ENCODE results near the gene SSC5D.
A peak's percentile ranks its signal among the peaks of the same experiment; 100 is the strongest.

The SSC5D gene

GRCh38 chr19:55456347-55456746 lies 31.9 kb upstream of the SSC5D start:
- Histone ChIP-seq H3K9me3 (ENCODE audit: insufficient read depth, low read depth, low read length) (no peaks in the 10 kb centered on the region), H3K27me3 (ENCODE audit: insufficient read depth, low read length) (peaks cover 12% of the 10 kb centered on the region), H3K27ac (ENCODE audit: low read depth, low read length) (no peak overlapping the region), H3K4me3 (ENCODE audit: low read length) (no peak overlapping the region), H3K4me1 (ENCODE audit: insufficient read depth, low read length) (peaks cover 11% of the 10 kb centered on the region), H3K36me3 (ENCODE audit: insufficient read depth, low read length) (no peaks in the 10 kb centered on the region), H3K9ac (ENCODE audit: low read depth, low read length) (no peak overlapping the region)
- 93% methylated on average over 14 of the region's 14 CpGs for WGBS

- no peaks in the 10 kb centered on the region for H3K36me3 ChIP-seq (ENCODE audit: insufficient read depth, low read length)
Measured at GRCh38 chr19:55457683-55458457, 30.4 kb upstream of the SSC5D start.

DNA sequence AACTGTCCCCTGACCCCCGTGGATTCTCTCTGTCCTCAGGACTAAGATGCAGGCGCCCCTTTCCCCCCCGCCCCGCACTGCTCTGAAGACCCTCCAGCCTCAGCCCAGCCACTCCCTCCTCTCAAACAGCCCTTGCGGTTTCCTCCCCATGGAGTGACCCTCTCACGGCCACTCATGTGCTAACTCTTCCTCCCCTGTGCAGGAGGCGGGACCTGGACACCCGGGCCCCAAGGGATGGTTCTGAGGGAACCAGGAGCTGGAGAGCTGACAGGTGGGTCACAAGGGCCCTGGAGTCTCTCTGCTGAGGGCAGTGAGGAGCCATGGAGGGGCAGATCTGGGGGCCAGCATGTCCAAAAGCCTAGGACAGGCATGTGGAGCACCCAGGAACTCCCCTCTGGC lies 28.7 kb upstream of the SSC5D start:
- Histone ChIP-seq H3K36me3 (ENCODE audit: insufficient read depth, low read length) (no peaks in the 10 kb centered on the region), H3K4me1 (ENCODE audit: insufficient read depth, low read length) (peaks cover 16% of the 10 kb centered on the region), H3K27me3 (ENCODE audit: insufficient read depth, low read length) (peaks cover 8% of the 10 kb centered on the region; the same call in 1 of the 2 replicates), H3K4me3 (ENCODE audit: low read length) (no peak overlapping the region), H3K9ac (ENCODE audit: low read depth, low read length) (no peak overlapping the region), H3K27ac (ENCODE audit: low read depth, low read length) (no peak overlapping the region), H3K9me3 (ENCODE audit: insufficient read depth, low read depth, low read length) (no peaks in the 10 kb centered on the region)
- 83% methylated on average over 8 of the region's 8 CpGs for WGBS

More at GRCh38 chr19:55457683-55458457, 30.4 kb upstream of the SSC5D start:
- H3K9ac ChIP-seq (ENCODE audit: low read depth, low read length), result no peak overlapping the region
- H3K27me3 ChIP-seq (ENCODE audit: insufficient read depth, low read length), result no peaks in the 10 kb centered on the region
- H3K9me3 ChIP-seq (ENCODE audit: insufficient read depth, low read depth, low read length), result no peaks in the 10 kb centered on the region
- H3K4me1 ChIP-seq (ENCODE audit: insufficient read depth, low read length), result peaks cover 11% of the 10 kb centered on the region
- no peak overlapping the region for H3K27ac ChIP-seq (ENCODE audit: low read depth, low read length)
- 81% methylated on average over 15 of the region's 16 CpGs for WGBS
- no peak overlapping the region for H3K4me3 ChIP-seq (ENCODE audit: low read length)

- Histone ChIP-seq H3K27me3 (ENCODE audit: insufficient read depth, low read length) (peaks cover 8% of the 10 kb centered on the region; the same call in 1 of the 2 replicates), H3K4me3 (ENCODE audit: low read length) (peak overlapping the region; percentile 76), H3K9ac (ENCODE audit: low read depth, low read length) (no peak overlapping the region), H3K4me1 (ENCODE audit: insufficient read depth, low read length) (peaks cover 16% of the 10 kb centered on the region), H3K9me3 (ENCODE audit: insufficient read depth, low read depth, low read length) (no peaks in the 10 kb centered on the region), H3K36me3 (ENCODE audit: insufficient read depth, low read length) (no peaks in the 10 kb centered on the region), H3K27ac (ENCODE audit: low read depth, low read length) (no peak overlapping the region)
- WGBS, result 83% methylated on average over 16 of the region's 16 CpGs
Measured at GRCh38 chr19:55459950-55460657, 28.1 kb upstream of the SSC5D start.

- peaks cover 12% of the 10 kb centered on the region for H3K27me3 ChIP-seq (ENCODE audit: insufficient read depth, low read length)
- H3K9ac ChIP-seq (ENCODE audit: low read depth, low read length), result peak overlapping the region; percentile 82
- WGBS, result 10% methylated on average over 24 of the region's 24 CpGs
- peaks cover 16% of the 10 kb centered on the region for H3K4me1 ChIP-seq (ENCODE audit: insufficient read depth, low read length)
- peak overlapping the region; percentile 76 for H3K4me3 ChIP-seq (ENCODE audit: low read length)
- no peaks in the 10 kb centered on the region for H3K9me3 ChIP-seq (ENCODE audit: insufficient read depth, low read depth, low read length)
- no peaks in the 10 kb centered on the region for H3K36me3 ChIP-seq (ENCODE audit: insufficient read depth, low read length)
- H3K27ac ChIP-seq (ENCODE audit: low read depth, low read length), result peak overlapping the region; percentile 96
Measured at GRCh38 chr19:55460670-55461258, 27.5 kb upstream of the SSC5D start.

GRCh38 chr19:55461259-55461973 lies 26.8 kb upstream of the SSC5D start, which contains the start of gene ISOC2:
Gene ISOC2 (minus strand): TSS chr19:55461642. CDS start chr19:55456486, 5,156 bp downstream.
- Histone ChIP-seq H3K4me3 (ENCODE audit: low read length) (peak within 1 kb of the TSS; percentile 76), H3K4me1 (ENCODE audit: insufficient read depth, low read length) (peaks cover 16% of the 10 kb centered on the region), H3K27ac (ENCODE audit: low read depth, low read length) (peak within 1 kb of the TSS; percentile 96), H3K9ac (ENCODE audit: low read depth, low read length) (peak within 1 kb of the TSS; percentile 82), H3K9me3 (ENCODE audit: insufficient read depth, low read depth, low read length) (no peaks in the 10 kb centered on the region), H3K36me3 (ENCODE audit: insufficient read depth, low read length) (no peaks in the 10 kb centered on the region), H3K27me3 (ENCODE audit: insufficient read depth, low read length) (peaks cover 18% of the 10 kb centered on the region)
- under 1% methylated on average over 54 of the region's 54 CpGs for WGBS

GRCh38 chr19:55461974-55462626 lies 26.1 kb upstream of the SSC5D start:
- no peaks in the 10 kb centered on the region for H3K36me3 ChIP-seq (ENCODE audit: insufficient read depth, low read length)
- H3K9ac ChIP-seq (ENCODE audit: low read depth, low read length), result 0 out of 2 replicates have a peak overlapping the region, but pooled peaks have one; percentile 22
- H3K27me3 ChIP-seq (ENCODE audit: insufficient read depth, low read length), result peaks cover 19% of the 10 kb centered on the region
- peak overlapping the region; percentile 47 for H3K4me3 ChIP-seq (ENCODE audit: low read length)
- H3K9me3 ChIP-seq (ENCODE audit: insufficient read depth, low read depth, low read length), result no peaks in the 10 kb centered on the region
- no peak overlapping the region for H3K27ac ChIP-seq (ENCODE audit: low read depth, low read length)
- peaks cover 16% of the 10 kb centered on the region for H3K4me1 ChIP-seq (ENCODE audit: insufficient read depth, low read length)
- 32% methylated on average over 26 of the region's 27 CpGs for WGBS

DNA sequence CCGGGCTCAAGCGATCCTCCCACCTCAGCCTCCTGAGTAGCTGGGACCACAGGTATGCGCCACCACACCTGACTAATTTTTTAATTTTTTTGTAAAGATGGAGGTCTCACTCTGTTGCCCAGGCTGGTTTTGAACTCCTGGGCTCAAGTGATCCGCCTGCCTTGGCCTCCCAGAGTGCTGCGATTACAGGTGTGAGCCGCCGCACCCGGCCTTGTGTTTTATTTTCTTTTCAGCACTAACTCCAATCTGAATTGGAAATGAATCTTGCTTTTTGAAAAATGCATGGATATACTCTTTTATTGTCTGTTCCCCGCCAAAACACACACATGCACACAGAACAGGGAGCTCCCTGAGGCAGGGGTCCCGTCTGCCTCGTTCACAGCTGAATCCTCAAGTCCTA lies 25.5 kb upstream of the SSC5D start:
- no peak overlapping the region for H3K27ac ChIP-seq (ENCODE audit: low read depth, low read length)
- WGBS, result 76% methylated on average over 11 of the region's 11 CpGs
- H3K36me3 ChIP-seq (ENCODE audit: insufficient read depth, low read length), result no peaks in the 10 kb centered on the region
- no peaks in the 10 kb centered on the region for H3K9me3 ChIP-seq (ENCODE audit: insufficient read depth, low read depth, low read length)
- peaks cover 16% of the 10 kb centered on the region for H3K4me1 ChIP-seq (ENCODE audit: insufficient read depth, low read length)
- H3K27me3 ChIP-seq (ENCODE audit: insufficient read depth, low read length), result peaks cover 19% of the 10 kb centered on the region
- no peak overlapping the region for H3K4me3 ChIP-seq (ENCODE audit: low read length)
- no peak overlapping the region for H3K9ac ChIP-seq (ENCODE audit: low read depth, low read length)

- H3K36me3 ChIP-seq (ENCODE audit: insufficient read depth, low read length), result no peaks in the 10 kb centered on the region
- peaks cover 16% of the 10 kb centered on the region for H3K4me1 ChIP-seq (ENCODE audit: insufficient read depth, low read length)
- no peak overlapping the region for H3K9ac ChIP-seq (ENCODE audit: low read depth, low read length)
- H3K27me3 ChIP-seq (ENCODE audit: insufficient read depth, low read length), result peaks cover 19% of the 10 kb centered on the region
- no peak overlapping the region for H3K27ac ChIP-seq (ENCODE audit: low read depth, low read length)
- 43% methylated on average over 15 of the region's 15 CpGs for whole genome bisulfite sequencing
- H3K9me3 ChIP-seq (ENCODE audit: insufficient read depth, low read depth, low read length), result no peaks in the 10 kb centered on the region
- H3K4me3 ChIP-seq (ENCODE audit: low read length), result peak overlapping the region; percentile 23; the same call in 1 of the 2 replicates
Measured at GRCh38 chr19:55463583-55464031, 24.6 kb upstream of the SSC5D start.

DNA sequence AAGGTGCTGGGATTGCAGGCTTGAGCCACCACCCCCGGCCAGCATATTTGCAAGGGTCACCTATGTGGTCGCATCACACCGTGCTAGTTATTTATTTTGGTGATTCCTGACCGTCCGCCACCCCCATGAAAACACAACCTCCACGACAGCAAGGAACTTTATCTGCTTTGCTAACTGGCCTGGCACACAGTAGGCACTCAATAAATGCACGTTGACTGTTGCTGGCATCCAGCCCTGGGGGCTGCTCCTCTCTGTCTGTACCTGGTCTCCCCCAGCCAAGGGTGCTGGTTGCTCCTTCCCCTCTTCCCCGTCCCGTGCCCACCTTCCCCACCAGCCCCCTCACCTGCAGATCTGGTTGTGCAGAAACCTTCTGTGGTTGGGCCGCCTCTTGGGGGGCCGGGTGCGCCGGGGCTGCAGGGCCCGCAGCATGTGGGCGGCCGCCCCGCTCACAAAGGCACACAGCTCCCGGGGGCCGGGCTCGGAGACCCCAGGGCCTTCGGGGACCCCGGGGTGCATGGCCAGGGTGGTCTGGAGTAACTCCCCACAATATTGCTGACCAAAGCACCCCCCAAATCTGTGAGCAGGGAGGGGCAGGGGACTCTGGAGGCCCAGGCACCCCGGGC lies 24.1 kb upstream of the SSC5D start:
- no peaks in the 10 kb centered on the region for H3K9me3 ChIP-seq (ENCODE audit: insufficient read depth, low read depth, low read length)
- H3K36me3 ChIP-seq (ENCODE audit: insufficient read depth, low read length), result no peaks in the 10 kb centered on the region
- peaks cover 16% of the 10 kb centered on the region for H3K4me1 ChIP-seq (ENCODE audit: insufficient read depth, low read length)
- H3K4me3 ChIP-seq (ENCODE audit: low read length), result peak overlapping the region; percentile 23; the same call in 1 of the 2 replicates
- peak overlapping the region; percentile 33; the same call in 1 of the 2 replicates for H3K27ac ChIP-seq (ENCODE audit: low read depth, low read length)
- H3K27me3 ChIP-seq (ENCODE audit: insufficient read depth, low read length), result peaks cover 19% of the 10 kb centered on the region
- peak overlapping the region; percentile 33; the same call in 1 of the 2 replicates for H3K9ac ChIP-seq (ENCODE audit: low read depth, low read length)
- 30% methylated on average over 21 of the region's 23 CpGs for WGBS
